Measurements from ENCODE around the gene OPN3.

The OPN3 gene

GRCh38 chr1:241658081-241658793, 18.1 kb upstream of the OPN3 start:
- no peak for DNase-seq (ENCODE audit: extremely low read depth, low read depth)
- TF ChIP-seq CTCF (IDR thresholded peaks at IDR 0.05; ENCODE audit: low read depth, low read length): no peak

GRCh38 chr1:241654641-241655040, 14.5 kb upstream of the OPN3 start:
- no peak for DNase-seq (ENCODE audit: extremely low read depth, low read depth)
- TF ChIP-seq CTCF (IDR thresholded peaks at IDR 0.05; ENCODE audit: low read depth, low read length): no peak

GRCh38 chr1:241654019-241654418, 13.8 kb upstream of the OPN3 start:
- DNase-seq (ENCODE audit: extremely low read depth, low read depth): no peak
- no peak for TF ChIP-seq CTCF (IDR thresholded peaks at IDR 0.05; ENCODE audit: low read depth, low read length)

- TF ChIP-seq CTCF (IDR thresholded peaks at IDR 0.05; ENCODE audit: low read depth, low read length): no peak
- no peak for DNase-seq (ENCODE audit: extremely low read depth, low read depth)
These were observed 11.8 kb upstream of the OPN3 start, which contains the start of gene WDR64 for GRCh38 chr1:241652012-241652411. WDR64 (plus strand) TSS chr1:241652281; CDS start chr1:241652485, 204 bp downstream.

GRCh38 chr1:241648159-241648558, 8.0 kb upstream of the OPN3 start:
- no peak for TF ChIP-seq CTCF (IDR thresholded peaks at IDR 0.05; ENCODE audit: low read depth, low read length)
- no peak for DNase-seq (ENCODE audit: extremely low read depth, low read depth)

GRCh38 chr1:241647658-241648057, 7.5 kb upstream of the OPN3 start:
- DNase-seq (ENCODE audit: extremely low read depth, low read depth): no peak
- no peak for TF ChIP-seq CTCF (IDR thresholded peaks at IDR 0.05; ENCODE audit: low read depth, low read length)

- DNase-seq (ENCODE audit: extremely low read depth, low read depth): no peak
- TF ChIP-seq CTCF (IDR thresholded peaks at IDR 0.05; ENCODE audit: low read depth, low read length): no peak
These were observed 6.0 kb upstream of the OPN3 start for GRCh38 chr1:241646201-241646600.

All from AG09319 (cell line).